NT2/D1 (cell line): ENCODE results near the gene PNMA8B.

Experiments used
- DNase-seq: peaks from one replicate; pipeline ENCODE4 v3.0.0-alpha.2; 2011; ENCODE audit warnings: low read depth, low spot score
- H3K27me3 ChIP-seq: 2 replicates; pipeline ENCODE4 v1.6.0; 2011; ENCODE audit warnings: mild to moderate bottlenecking; ENCODE audit not compliant: insufficient read length, insufficient read depth
- H3K36me3 ChIP-seq: 2 replicates; pipeline ENCODE4 v1.6.1; 2011; ENCODE audit warnings: mild to moderate bottlenecking, low read length, mixed read lengths; ENCODE audit not compliant: insufficient read depth, insufficient read length
- H3K4me1 ChIP-seq: 2 replicates; pipeline ENCODE4 v1.5.1; 2011; ENCODE audit not compliant: insufficient read depth, insufficient read length
- H3K4me3 ChIP-seq: 2 replicates; pipeline ENCODE4 v1.5.1; 2011; ENCODE audit warnings: low read depth; ENCODE audit not compliant: insufficient read length
- H3K9ac ChIP-seq: 2 replicates; pipeline ENCODE4 v1.6.0; 2011; ENCODE audit warnings: low read depth; ENCODE audit not compliant: insufficient read length
- H3K9me3 ChIP-seq: 2 replicates; pipeline ENCODE4 v1.5.1; 2011; ENCODE audit warnings: mild to moderate bottlenecking, low read length; ENCODE audit not compliant: insufficient read depth
- SUZ12 ChIP-seq: IDR thresholded peaks from 2 replicates; pipeline ENCODE4 v1.6.1; 2011; ENCODE audit not compliant: insufficient read length, insufficient read depth; ENCODE audit errors: extremely low read depth
- YY1 ChIP-seq: IDR thresholded peaks from 2 replicates; pipeline ENCODE4 v1.6.1; 2011; ENCODE audit not compliant: insufficient read length, insufficient read depth
- ZNF274 ChIP-seq: IDR thresholded peaks from 2 replicates; pipeline ENCODE4 v1.6.1; 2011; ENCODE audit warnings: mild to moderate bottlenecking, low read depth, low read length

PNMA8B gene

GRCh38 chr19:46495786-46496099, at the start of gene PNMA8B:
TSS of gene PNMA8B (minus strand) at chr19:46495867. CDS start at chr19:46495465, 402 bp downstream.
- Histone ChIP-seq H3K9ac (peak within 1 kb of the TSS; percentile 66), H3K4me3 (peak within 1 kb of the TSS; percentile 43), H3K4me1 (peaks cover 12% of the 10 kb centered on the region), H3K27me3 (no peaks in the 10 kb centered on the region), H3K9me3 (no peaks in the 10 kb centered on the region), H3K36me3 (no peaks in the 10 kb centered on the region)
- peak; percentile 74 for DNase-seq
- TF ChIP-seq YY1: no peak

GRCh38 chr19:46544651-46545050, 49.0 kb upstream of the PNMA8B start:
- H3K27me3 ChIP-seq: no peaks in the 10 kb centered on the region
- no peak overlapping the region for H3K9ac ChIP-seq
- H3K4me1 ChIP-seq: no peaks in the 10 kb centered on the region
- DNase-seq: no peak
- peaks cover 2% of the 10 kb centered on the region; the same call in 1 of the 2 replicates for H3K9me3 ChIP-seq
- TF ChIP-seq SUZ12 (no peak), ZNF274 (no peak), YY1 (no peak)
- H3K4me3 ChIP-seq: no peak overlapping the region
- H3K36me3 ChIP-seq: no peaks in the 10 kb centered on the region

GRCh38 chr19:46542428-46543230, 47.0 kb upstream of the PNMA8B start:
- Histone ChIP-seq H3K4me1 (no peaks in the 10 kb centered on the region), H3K36me3 (no peaks in the 10 kb centered on the region), H3K9me3 (no peaks in the 10 kb centered on the region), H3K9ac (no peak overlapping the region), H3K27me3 (no peaks in the 10 kb centered on the region), H3K4me3 (no peak overlapping the region)
- TF ChIP-seq SUZ12 (no peak), ZNF274 (no peak), YY1 (no peak)
- peak; percentile 71 for DNase-seq

- DNase-seq: no peak
- Histone ChIP-seq H3K9me3 (no peaks in the 10 kb centered on the region), H3K9ac (no peak overlapping the region), H3K4me3 (no peak overlapping the region), H3K27me3 (no peaks in the 10 kb centered on the region), H3K36me3 (no peaks in the 10 kb centered on the region), H3K4me1 (peaks cover 3% of the 10 kb centered on the region)
- TF ChIP-seq SUZ12 (no peak), YY1 (no peak), ZNF274 (no peak)
Measured at GRCh38 chr19:46537136-46538097, 41.8 kb upstream of the PNMA8B start.

GRCh38 chr19:46536391-46536790, 40.7 kb upstream of the PNMA8B start:
- no peaks in the 10 kb centered on the region for H3K9me3 ChIP-seq
- TF ChIP-seq YY1 (no peak), ZNF274 (no peak), SUZ12 (no peak)

GRCh38 chr19:46533621-46534081, 38.0 kb upstream of the PNMA8B start:
- no peaks in the 10 kb centered on the region for H3K9me3 ChIP-seq
- H3K36me3 ChIP-seq: no peaks in the 10 kb centered on the region
- peaks cover 9% of the 10 kb centered on the region for H3K4me1 ChIP-seq
- TF ChIP-seq YY1 (no peak), ZNF274 (no peak), SUZ12 (no peak)
- no peak overlapping the region for H3K9ac ChIP-seq
- H3K4me3 ChIP-seq: no peak overlapping the region
- DNase-seq: no peak
- no peaks in the 10 kb centered on the region for H3K27me3 ChIP-seq

More at GRCh38 chr19:46536391-46536790, 40.7 kb upstream of the PNMA8B start:
- Histone ChIP-seq H3K9ac (no peak overlapping the region), H3K4me3 (no peak overlapping the region), H3K36me3 (no peaks in the 10 kb centered on the region), H3K4me1 (peaks cover 3% of the 10 kb centered on the region), H3K27me3 (no peaks in the 10 kb centered on the region)
- DNase-seq: no peak
